GM21381 (cell line): ENCODE measurements around the gene ZEB2.

ENCODE experiments used
- ATAC-seq: cut with Tn5 transposase; IDR thresholded peaks from one replicate; pipeline ENCODE4 v1.9.1; 2021; ENCODE audit warnings: mild to moderate bottlenecking, moderate library complexity; ENCODE audit not compliant: unreplicated experiment

Gene ZEB2

GRCh38 chr2:144529841-144530240, 9.9 kb upstream of the ZEB2 start:
- no peak for ATAC-seq

- no peak for ATAC-seq
These were observed 8.2 kb upstream of the ZEB2 start for GRCh38 chr2:144528108-144528507.

- ATAC-seq = no peak
These were observed 6.9 kb upstream of the ZEB2 start for GRCh38 chr2:144526831-144527230.

GRCh38 chr2:144524118-144525009, 4.4 kb upstream of the ZEB2 start:
- no peak for ATAC-seq

GRCh38 chr2:144523596-144524117, 3.7 kb upstream of the ZEB2 start:
- no peak for ATAC-seq

- no peak for ATAC-seq
These were observed 3.1 kb upstream of the ZEB2 start for GRCh38 chr2:144522897-144523595.

- ATAC-seq = no peak
These were observed 2.4 kb upstream of the ZEB2 start for GRCh38 chr2:144522176-144522896.

- ATAC-seq = no peak
These were observed 1.8 kb upstream of the ZEB2 start for GRCh38 chr2:144521686-144522085.

- ATAC-seq = no peak
These were observed 1.0 kb upstream of the ZEB2 start for GRCh38 chr2:144520756-144521487.

GRCh38 chr2:144519597-144519933, 354 bp downstream of the ZEB2 start:
- ATAC-seq = no peak

- ATAC-seq = peak; percentile 65
These were observed 947 bp downstream of the ZEB2 start for GRCh38 chr2:144518748-144519596.

GRCh38 chr2:144517866-144518747, 1.8 kb downstream of the ZEB2 start:
- ATAC-seq = no peak

- peak; percentile 47 for ATAC-seq
These were observed 2.7 kb downstream of the ZEB2 start for GRCh38 chr2:144516981-144517865.

GRCh38 chr2:144516411-144516980, 3.4 kb downstream of the ZEB2 start:
- ATAC-seq = peak; percentile 15

- ATAC-seq = no peak
These were observed 4.1 kb downstream of the ZEB2 start for GRCh38 chr2:144515696-144516410.

GRCh38 chr2:144515099-144515695, 4.7 kb downstream of the ZEB2 start:
- ATAC-seq = no peak
